ENCODE results near the gene CZIB. TPM values are rescaled to one million over a fixed set of nuclear protein-coding genes. Genes with fewer than 3 reads are reported as not detected.

CZIB gene
- polyA plus RNA-seq, 1 experiment: 75.8 TPM

DNA sequence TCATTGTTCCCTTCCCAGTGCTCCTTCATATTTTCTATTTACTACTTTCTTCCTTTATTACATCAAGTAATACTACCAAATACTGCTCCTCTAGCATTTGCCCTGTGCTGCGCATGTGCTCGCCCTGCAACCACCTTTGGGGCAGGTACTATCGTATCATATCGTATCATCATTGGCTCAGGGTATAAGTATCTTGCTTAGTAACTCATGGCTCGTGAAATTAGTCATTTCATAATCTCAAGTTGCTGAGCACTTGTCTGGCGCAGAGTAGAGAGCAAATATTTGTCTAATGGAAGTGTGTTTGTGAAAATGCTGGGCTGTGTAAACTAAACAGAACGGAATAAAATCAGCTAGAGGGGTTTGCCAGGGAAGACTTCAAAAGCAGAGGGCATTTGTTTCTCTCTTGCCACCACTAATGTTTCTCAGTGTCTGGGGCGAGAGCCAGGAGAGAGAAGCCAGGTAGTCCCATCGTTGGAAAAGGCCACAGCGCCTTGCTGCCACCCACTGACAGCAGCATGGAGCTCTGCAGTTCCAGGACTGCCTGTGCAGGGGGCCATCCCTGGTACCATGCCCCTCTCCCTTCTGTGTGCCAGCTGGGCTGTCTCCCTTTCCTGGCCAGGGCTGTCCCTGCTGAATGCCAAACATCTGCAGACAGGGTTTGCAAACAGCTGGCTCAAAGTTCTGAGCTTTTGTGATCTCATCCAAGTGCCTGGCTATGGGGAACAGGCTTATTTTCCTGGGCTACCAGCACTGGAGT is 43.8 kb downstream of the CZIB start:
- Histone ChIP-seq H3K27me3 (ENCODE audit: control insufficient read depth, insufficient read depth, low read length) (no peaks in the 10 kb centered on the region), H3K4me3 (ENCODE audit: low read depth, low read length) (no peak overlapping the region), H3K36me3 (ENCODE audit: control insufficient read depth, insufficient read depth, low read length) (no peaks in the 10 kb centered on the region)
- no peak for DNase-seq (ENCODE audit: low read depth)
- CTCF ChIA-PET: interaction anchor here (0.7 to 1.4 kb wide), 6 partner anchors 24 to 330 kb away, joined by 3 to 5 read pairs (median 3); no protein-coding TSS in a partner anchor
- POLR2A ChIA-PET: no interaction called here
- TF ChIP-seq, protein P1, sequence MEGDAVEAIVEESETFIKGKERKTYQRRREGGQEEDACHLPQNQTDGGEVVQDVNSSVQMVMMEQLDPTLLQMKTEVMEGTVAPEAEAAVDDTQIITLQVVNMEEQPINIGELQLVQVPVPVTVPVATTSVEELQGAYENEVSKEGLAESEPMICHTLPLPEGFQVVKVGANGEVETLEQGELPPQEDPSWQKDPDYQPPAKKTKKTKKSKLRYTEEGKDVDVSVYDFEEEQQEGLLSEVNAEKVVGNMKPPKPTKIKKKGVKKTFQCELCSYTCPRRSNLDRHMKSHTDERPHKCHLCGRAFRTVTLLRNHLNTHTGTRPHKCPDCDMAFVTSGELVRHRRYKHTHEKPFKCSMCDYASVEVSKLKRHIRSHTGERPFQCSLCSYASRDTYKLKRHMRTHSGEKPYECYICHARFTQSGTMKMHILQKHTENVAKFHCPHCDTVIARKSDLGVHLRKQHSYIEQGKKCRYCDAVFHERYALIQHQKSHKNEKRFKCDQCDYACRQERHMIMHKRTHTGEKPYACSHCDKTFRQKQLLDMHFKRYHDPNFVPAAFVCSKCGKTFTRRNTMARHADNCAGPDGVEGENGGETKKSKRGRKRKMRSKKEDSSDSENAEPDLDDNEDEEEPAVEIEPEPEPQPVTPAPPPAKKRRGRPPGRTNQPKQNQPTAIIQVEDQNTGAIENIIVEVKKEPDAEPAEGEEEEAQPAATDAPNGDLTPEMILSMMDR (IDR thresholded peaks at IDR 0.05; ENCODE audit: insufficient read depth, low read depth, low read length): peak; percentile 40

DNA sequence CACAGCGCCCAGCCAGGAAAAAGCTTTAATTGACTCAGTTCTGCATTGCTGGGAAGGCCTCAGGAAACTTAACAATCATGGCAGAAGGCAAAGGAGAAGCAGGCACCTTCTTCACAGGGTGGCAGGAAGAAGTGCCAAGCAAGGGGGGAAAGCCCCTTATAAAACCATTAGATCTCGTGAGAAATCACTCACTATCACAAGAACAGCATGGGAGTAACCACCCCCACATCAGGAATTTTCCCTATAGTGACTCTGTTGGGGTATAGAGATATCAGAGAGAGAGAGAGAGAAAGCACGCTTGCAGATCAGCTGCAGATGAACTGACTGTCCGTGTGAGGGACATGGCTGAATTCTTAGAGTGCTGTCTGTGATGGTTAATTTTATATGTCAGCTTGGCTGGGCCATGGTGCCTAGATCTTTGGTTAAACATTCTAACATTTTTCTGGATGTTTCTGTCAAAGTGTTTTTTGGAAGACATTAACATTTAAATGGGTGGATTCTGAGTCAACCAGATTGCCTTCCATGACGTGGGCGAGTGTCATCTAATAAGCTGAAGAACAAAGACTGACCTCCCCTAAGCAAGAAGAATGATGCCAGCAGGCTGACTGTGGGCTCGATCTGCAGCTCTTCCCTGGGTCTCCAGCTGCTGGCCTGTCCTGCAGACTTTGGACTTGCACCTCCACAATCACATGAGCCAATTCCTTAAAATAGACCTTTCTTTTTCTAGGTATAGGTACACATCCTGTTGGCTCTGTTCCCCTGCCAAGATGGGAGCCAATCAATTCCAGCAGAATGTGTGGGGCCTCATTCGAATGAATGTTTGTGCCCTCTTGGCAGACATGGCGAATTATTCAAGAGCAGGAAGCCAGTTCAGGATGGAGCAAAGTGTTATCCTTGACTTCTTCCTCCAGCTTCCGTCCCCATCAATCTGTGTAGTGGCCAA is 45.2 kb downstream of the CZIB start:
- CTCF ChIA-PET: interaction anchor here (0.9 to 1.4 kb wide), 2 partner anchors 83 to 252 kb away, joined by 3 to 4 read pairs; no protein-coding TSS in a partner anchor
- H3K4me3 ChIP-seq (ENCODE audit: low read depth, low read length): no peak overlapping the region
- no peak for DNase-seq (ENCODE audit: low read depth)
- POLR2A ChIA-PET: interaction anchor here (0.6 kb wide), 1 partner anchor 1276 kb away, joined by 3 read pairs; no protein-coding TSS in a partner anchor
- H3K36me3 ChIP-seq (ENCODE audit: control insufficient read depth, insufficient read depth, low read length): no peaks in the 10 kb centered on the region
- no peaks in the 10 kb centered on the region for H3K27me3 ChIP-seq (ENCODE audit: control insufficient read depth, insufficient read depth, low read length)
- TF ChIP-seq, protein P1 (IDR thresholded peaks at IDR 0.05; ENCODE audit: insufficient read depth, low read depth, low read length): no peak

DNA sequence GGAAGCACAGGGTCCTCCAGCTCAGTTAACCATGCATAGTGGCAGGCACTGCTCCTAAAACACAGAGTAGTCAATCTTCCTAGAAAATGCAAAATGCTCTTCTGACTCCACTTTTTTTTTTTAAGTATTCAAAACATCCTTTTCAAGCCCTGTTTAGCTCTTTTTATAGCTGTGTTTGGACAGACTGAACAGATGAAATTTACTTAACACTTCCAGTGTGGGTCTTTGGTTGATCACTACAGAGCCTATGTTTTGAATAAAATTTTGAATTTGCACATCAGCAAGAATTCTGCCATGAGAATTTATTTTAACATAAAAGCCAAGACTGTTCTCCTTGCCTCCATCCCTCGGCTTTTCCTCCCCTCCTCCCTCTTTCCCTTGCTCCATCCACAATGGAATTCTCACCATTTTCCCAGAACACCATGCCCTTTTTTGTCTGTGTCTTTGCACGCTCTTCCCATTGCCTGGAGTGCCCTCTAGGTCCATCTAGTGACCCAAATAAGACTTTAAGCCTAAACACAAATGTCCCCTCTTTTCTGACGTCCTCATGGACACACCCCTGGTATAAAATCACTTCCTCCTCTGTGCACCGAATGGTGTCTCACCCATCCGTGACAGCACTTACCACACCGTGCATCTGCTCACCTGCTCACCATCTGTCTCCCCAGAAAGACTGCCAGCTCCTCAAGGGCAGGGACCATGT is 47.9 kb downstream of the CZIB start:
- no peaks in the 10 kb centered on the region for H3K27me3 ChIP-seq (ENCODE audit: control insufficient read depth, insufficient read depth, low read length)
- TF ChIP-seq, protein P1 (IDR thresholded peaks at IDR 0.05; ENCODE audit: insufficient read depth, low read depth, low read length): peak; percentile 54
- no peaks in the 10 kb centered on the region for H3K36me3 ChIP-seq (ENCODE audit: control insufficient read depth, insufficient read depth, low read length)
- peak; percentile 77 for DNase-seq (ENCODE audit: low read depth)
- ChIA-PET POLR2A (no interaction called here), CTCF (interaction anchor here (0.9 to 1.8 kb wide), 13 partner anchors 8 to 253 kb away, joined by 3 to 9 read pairs (median 3); no protein-coding TSS in a partner anchor)
- H3K4me3 ChIP-seq (ENCODE audit: low read depth, low read length): no peak overlapping the region

DNA sequence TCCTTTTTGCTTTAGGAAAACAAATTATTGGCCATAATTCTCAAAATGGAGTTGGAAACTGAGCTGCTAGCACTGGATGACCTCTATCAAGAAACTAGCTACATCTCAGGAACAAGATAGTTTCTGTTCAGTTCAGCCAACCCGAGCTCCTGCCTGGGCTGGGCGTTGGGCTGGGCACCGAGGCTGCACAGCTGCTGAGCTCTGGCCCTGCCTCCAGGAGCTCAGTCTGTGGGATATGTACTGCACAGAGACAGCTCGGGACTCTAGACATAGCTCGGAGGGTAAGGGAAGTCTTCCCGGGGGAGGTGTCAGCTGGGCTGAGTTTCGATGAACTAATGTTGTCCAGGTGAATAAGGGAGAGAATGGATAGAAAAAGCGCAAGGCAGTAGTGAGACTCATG is 53.5 kb downstream of the CZIB start:
- ChIA-PET CTCF (interaction anchor here (2.2 kb wide), 1 partner anchor 10 kb away, joined by 5 read pairs; no protein-coding TSS in a partner anchor), POLR2A (no interaction called here)
- H3K27me3 ChIP-seq (ENCODE audit: control insufficient read depth, insufficient read depth, low read length): 0 out of 2 replicates have a peak, but pooled peaks cover 1% of the 10 kb centered on the region
- H3K36me3 ChIP-seq (ENCODE audit: control insufficient read depth, insufficient read depth, low read length): no peaks in the 10 kb centered on the region
- no peak for DNase-seq (ENCODE audit: low read depth)
- TF ChIP-seq, protein P1 (IDR thresholded peaks at IDR 0.05; ENCODE audit: insufficient read depth, low read depth, low read length): no peak
- H3K4me3 ChIP-seq (ENCODE audit: low read depth, low read length): no peak overlapping the region

All from BJ (cell line).